ENCODE results near the gene LIN9.

DNA sequence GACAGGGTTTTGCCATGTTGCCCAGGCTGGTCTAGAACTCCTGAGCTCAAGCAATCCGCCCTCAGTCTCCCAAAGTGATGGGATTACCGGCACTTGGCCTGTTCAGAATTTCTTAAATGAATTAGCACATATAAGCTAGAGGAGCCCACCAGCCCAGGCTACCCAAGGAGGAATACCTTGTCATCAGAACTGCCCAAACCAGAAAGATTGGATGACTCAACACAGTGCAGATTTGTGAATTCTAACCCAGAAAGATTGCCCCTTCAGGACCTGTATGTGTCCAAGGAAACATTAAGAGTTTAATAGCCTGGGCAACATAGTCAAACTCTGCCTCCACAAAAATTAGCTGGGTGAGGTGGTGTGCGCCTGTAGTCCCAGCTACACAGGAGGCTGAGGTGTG is 14.0 kb upstream of the LIN9 start:
- TF ChIP-seq, protein P1, sequence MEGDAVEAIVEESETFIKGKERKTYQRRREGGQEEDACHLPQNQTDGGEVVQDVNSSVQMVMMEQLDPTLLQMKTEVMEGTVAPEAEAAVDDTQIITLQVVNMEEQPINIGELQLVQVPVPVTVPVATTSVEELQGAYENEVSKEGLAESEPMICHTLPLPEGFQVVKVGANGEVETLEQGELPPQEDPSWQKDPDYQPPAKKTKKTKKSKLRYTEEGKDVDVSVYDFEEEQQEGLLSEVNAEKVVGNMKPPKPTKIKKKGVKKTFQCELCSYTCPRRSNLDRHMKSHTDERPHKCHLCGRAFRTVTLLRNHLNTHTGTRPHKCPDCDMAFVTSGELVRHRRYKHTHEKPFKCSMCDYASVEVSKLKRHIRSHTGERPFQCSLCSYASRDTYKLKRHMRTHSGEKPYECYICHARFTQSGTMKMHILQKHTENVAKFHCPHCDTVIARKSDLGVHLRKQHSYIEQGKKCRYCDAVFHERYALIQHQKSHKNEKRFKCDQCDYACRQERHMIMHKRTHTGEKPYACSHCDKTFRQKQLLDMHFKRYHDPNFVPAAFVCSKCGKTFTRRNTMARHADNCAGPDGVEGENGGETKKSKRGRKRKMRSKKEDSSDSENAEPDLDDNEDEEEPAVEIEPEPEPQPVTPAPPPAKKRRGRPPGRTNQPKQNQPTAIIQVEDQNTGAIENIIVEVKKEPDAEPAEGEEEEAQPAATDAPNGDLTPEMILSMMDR (conservative IDR thresholded peaks at IDR 0.05; ENCODE audit: low read depth in 2 of 2) = no peak
- no peak for TF ChIP-seq EZH2phosphoT487 (IDR thresholded peaks at IDR 0.05; ENCODE audit: unreplicated experiment)
- no peak for TF ChIP-seq JUNB (IDR thresholded peaks at IDR 0.05; ENCODE audit: unreplicated experiment)
- TF ChIP-seq, protein P2, sequence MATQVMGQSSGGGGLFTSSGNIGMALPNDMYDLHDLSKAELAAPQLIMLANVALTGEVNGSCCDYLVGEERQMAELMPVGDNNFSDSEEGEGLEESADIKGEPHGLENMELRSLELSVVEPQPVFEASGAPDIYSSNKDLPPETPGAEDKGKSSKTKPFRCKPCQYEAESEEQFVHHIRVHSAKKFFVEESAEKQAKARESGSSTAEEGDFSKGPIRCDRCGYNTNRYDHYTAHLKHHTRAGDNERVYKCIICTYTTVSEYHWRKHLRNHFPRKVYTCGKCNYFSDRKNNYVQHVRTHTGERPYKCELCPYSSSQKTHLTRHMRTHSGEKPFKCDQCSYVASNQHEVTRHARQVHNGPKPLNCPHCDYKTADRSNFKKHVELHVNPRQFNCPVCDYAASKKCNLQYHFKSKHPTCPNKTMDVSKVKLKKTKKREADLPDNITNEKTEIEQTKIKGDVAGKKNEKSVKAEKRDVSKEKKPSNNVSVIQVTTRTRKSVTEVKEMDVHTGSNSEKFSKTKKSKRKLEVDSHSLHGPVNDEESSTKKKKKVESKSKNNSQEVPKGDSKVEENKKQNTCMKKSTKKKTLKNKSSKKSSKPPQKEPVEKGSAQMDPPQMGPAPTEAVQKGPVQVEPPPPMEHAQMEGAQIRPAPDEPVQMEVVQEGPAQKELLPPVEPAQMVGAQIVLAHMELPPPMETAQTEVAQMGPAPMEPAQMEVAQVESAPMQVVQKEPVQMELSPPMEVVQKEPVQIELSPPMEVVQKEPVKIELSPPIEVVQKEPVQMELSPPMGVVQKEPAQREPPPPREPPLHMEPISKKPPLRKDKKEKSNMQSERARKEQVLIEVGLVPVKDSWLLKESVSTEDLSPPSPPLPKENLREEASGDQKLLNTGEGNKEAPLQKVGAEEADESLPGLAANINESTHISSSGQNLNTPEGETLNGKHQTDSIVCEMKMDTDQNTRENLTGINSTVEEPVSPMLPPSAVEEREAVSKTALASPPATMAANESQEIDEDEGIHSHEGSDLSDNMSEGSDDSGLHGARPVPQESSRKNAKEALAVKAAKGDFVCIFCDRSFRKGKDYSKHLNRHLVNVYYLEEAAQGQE (IDR thresholded peaks at IDR 0.05; ENCODE audit: unreplicated experiment) = no peak
- no peak for TF ChIP-seq POLR2AphosphoS5 (IDR thresholded peaks at IDR 0.05; ENCODE audit: low read depth)
- TF ChIP-seq NANOG (IDR thresholded peaks at IDR 0.05; ENCODE audit: borderline replicate concordance) = no peak
- no peak for TF ChIP-seq ZNF331 (CRISPR knock-in tag; IDR thresholded peaks at IDR 0.05; ENCODE audit: low read depth)
- no peak for TF ChIP-seq EZH2 (IDR thresholded peaks at IDR 0.05; ENCODE audit: low read depth, unreplicated experiment)
- no peak for TF ChIP-seq ZNF114 (CRISPR knock-in tag; IDR thresholded peaks at IDR 0.05)
- TF ChIP-seq, protein P3, sequence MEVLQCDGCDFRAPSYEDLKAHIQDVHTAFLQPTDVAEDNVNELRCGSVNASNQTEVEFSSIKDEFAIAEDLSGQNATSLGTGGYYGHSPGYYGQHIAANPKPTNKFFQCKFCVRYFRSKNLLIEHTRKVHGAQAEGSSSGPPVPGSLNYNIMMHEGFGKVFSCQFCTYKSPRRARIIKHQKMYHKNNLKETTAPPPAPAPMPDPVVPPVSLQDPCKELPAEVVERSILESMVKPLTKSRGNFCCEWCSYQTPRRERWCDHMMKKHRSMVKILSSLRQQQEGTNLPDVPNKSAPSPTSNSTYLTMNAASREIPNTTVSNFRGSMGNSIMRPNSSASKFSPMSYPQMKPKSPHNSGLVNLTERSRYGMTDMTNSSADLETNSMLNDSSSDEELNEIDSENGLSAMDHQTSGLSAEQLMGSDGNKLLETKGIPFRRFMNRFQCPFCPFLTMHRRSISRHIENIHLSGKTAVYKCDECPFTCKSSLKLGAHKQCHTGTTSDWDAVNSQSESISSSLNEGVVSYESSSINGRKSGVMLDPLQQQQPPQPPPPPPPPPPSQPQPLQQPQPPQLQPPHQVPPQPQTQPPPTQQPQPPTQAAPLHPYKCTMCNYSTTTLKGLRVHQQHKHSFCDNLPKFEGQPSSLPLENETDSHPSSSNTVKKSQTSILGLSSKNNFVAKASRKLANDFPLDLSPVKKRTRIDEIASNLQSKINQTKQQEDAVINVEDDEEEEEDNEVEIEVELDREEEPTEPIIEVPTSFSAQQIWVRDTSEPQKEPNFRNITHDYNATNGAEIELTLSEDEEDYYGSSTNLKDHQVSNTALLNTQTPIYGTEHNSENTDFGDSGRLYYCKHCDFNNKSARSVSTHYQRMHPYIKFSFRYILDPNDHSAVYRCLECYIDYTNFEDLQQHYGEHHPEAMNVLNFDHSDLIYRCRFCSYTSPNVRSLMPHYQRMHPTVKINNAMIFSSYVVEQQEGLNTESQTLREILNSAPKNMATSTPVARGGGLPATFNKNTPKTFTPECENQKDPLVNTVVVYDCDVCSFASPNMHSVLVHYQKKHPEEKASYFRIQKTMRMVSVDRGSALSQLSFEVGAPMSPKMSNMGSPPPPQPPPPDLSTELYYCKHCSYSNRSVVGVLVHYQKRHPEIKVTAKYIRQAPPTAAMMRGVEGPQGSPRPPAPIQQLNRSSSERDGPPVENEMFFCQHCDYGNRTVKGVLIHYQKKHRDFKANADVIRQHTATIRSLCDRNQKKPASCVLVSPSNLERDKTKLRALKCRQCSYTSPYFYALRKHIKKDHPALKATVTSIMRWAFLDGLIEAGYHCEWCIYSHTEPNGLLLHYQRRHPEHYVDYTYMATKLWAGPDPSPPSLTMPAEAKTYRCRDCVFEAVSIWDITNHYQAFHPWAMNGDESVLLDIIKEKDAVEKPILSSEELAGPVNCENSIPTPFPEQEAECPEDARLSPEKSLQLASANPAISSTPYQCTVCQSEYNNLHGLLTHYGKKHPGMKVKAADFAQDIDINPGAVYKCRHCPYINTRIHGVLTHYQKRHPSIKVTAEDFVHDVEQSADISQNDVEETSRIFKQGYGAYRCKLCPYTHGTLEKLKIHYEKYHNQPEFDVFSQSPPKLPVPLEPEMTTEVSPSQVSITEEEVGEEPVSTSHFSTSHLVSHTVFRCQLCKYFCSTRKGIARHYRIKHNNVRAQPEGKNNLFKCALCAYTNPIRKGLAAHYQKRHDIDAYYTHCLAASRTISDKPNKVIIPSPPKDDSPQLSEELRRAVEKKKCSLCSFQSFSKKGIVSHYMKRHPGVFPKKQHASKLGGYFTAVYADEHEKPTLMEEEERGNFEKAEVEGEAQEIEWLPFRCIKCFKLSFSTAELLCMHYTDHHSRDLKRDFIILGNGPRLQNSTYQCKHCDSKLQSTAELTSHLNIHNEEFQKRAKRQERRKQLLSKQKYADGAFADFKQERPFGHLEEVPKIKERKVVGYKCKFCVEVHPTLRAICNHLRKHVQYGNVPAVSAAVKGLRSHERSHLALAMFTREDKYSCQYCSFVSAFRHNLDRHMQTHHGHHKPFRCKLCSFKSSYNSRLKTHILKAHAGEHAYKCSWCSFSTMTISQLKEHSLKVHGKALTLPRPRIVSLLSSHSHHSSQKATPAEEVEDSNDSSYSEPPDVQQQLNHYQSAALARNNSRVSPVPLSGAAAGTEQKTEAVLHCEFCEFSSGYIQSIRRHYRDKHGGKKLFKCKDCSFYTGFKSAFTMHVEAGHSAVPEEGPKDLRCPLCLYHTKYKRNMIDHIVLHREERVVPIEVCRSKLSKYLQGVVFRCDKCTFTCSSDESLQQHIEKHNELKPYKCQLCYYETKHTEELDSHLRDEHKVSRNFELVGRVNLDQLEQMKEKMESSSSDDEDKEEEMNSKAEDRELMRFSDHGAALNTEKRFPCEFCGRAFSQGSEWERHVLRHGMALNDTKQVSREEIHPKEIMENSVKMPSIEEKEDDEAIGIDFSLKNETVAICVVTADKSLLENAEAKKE (CRISPR knock-in tag; IDR thresholded peaks at IDR 0.05) = no peak

All from GM23338 (cell line).